HG02759 (cell line): Measurements from ENCODE around the gene MTRFR.
"Not testable (repeated sequence)": the region's sequence is repeated elsewhere in the genome, so short reads cannot be mapped to it uniquely, and the experiment has no call there.

Experiments
- ATAC-seq: cut with Tn5 transposase; IDR thresholded peaks from one replicate; pipeline ENCODE4 v1.9.1; 2021; ENCODE audit warnings: mild to moderate bottlenecking, moderate library complexity; ENCODE audit not compliant: unreplicated experiment

Gene MTRFR

GRCh38 chr12:123232807-123233504, at the start of gene MTRFR, which contains the start of gene MPHOSPH9:
Gene MTRFR (plus strand): TSS chr12:123233436. CDS start chr12:123253675, 20,239 bp downstream.
Gene MPHOSPH9 (minus strand): TSS chr12:123233141. CDS start chr12:123230364, 2,777 bp downstream.
- peak; percentile 88 for ATAC-seq

DNA sequence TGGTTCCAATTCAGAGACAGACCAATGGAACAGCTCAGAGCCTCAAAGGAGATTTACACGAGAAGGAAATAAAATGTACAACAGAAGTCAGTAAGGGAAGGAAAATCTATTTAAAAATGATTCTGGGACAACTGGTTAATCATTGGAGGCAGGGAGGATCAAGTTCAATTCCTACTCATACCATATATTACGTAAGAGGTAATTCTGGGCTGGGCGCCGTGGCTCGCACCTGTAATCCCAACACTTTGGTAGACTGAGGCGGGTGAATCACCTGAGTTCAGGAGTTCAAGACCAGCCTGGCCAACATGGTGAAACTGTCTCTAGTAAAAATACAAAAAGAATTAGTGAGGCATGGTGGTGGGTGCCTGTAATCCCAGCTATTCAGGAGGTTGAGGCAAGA, 45.6 kb upstream of the MTRFR start:
- no peak for ATAC-seq

GRCh38 chr12:123199936-123200335, 33.3 kb upstream of the MTRFR start:
- ATAC-seq = no peak

- ATAC-seq = no peak
Measured at GRCh38 chr12:123200414-123200813, 32.8 kb upstream of the MTRFR start.

GRCh38 chr12:123206794-123207193, 26.4 kb upstream of the MTRFR start:
- not testable (repeated sequence) for ATAC-seq

GRCh38 chr12:123207815-123208214, 25.4 kb upstream of the MTRFR start:
- ATAC-seq = not testable (repeated sequence)

DNA sequence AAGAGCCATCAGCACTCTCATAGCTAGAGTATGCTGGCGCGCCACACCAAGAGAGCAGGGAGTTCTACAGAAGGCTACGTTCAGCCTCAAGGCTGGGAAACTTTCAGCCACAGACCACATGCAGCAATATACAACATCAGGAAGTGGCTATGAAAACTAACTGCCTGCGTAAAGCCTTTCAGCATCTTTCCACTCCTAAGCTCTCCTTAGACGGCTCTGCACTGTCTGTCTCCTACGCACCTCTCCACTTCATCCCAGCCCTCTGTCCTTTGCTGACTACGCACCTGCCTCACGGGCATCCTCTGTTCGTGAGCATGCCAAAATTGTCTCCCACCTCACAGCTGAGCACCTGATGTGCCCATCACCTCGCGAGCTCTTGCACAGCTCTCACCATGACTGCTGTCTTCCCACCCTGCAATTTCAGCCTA, 10.0 kb upstream of the MTRFR start:
- no peak for ATAC-seq

- ATAC-seq = no peak
Measured at GRCh38 chr12:123225443-123225842, 7.8 kb upstream of the MTRFR start.

- ATAC-seq = no peak
Measured at GRCh38 chr12:123227581-123228258, 5.5 kb upstream of the MTRFR start.

GRCh38 chr12:123229051-123229450, 4.2 kb upstream of the MTRFR start:
- ATAC-seq = no peak

- ATAC-seq = no peak
Measured at GRCh38 chr12:123231931-123232330, 1.3 kb upstream of the MTRFR start.

- no peak for ATAC-seq
Measured at GRCh38 chr12:123232472-123232806, 797 bp upstream of the MTRFR start.

DNA sequence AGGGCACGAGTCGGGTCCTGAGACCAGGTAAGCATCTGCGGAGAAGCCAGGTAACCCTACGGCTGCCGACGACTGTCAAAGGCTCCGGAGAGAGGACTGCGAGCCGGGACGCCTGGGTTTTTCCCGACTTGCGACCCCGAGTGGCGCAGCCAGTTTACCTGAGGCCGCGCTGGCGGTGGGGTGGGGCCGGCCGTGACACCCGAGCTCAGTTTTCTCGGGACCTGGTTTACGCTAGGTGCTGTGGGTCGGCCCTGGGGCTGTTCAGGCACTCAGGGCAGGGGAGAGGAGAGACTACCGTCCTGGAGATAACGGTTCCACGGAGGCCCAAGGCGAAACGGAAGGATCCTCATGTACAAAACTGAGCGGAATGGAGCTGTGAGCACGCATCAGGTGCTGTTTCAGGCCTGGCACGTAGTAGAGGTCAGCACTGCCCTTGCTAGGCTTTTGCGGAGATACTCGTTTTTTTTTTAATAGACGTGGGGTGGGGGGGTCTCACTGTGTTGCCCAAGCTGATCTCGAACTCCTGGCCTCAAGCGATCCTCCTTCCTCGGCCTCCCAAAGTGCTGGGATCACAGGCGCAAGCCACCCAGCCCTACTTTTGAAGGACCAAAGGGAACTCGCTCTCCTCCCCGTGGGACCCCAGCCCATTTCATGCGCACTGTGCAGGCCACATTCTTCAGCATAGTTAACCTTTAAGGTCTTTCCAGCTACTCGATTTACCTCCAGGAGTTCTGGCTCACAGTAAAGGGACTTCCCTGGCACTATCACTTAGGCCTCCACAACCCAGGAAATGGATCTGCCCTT, 471 bp downstream of the MTRFR start:
- ATAC-seq = peak; percentile 9

DNA sequence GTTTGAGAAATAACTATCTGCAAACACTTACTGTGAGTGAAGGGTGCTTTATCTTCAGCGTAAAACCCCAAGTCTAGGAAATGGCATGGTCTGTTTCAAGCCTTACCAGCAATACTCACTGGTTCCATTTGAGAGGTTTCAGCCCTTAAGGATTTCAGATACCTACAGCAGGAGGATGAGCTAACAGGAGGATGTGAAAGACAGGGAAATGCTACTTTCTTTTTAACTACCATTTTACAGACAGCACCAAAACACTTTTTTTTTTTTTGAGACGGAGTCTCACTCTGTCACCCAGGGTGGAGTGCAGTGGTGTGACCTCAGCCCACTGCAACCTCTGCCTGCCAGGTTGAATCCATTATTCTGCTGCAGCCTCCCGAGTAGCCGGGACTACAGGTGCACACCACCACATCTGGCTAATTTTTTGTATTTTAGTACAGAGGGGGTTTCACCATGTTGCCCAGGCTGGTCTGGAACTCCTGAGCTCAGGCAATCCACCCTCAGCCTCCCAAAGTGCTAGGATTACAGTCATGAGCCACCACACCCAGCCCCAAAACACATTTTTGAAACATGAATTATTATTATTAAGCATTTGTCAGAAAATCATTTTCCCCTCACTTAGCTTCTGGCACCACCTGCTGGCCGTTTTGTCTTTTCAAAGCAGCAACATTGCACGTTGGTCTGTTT, 4.6 kb downstream of the MTRFR start:
- ATAC-seq = no peak

DNA sequence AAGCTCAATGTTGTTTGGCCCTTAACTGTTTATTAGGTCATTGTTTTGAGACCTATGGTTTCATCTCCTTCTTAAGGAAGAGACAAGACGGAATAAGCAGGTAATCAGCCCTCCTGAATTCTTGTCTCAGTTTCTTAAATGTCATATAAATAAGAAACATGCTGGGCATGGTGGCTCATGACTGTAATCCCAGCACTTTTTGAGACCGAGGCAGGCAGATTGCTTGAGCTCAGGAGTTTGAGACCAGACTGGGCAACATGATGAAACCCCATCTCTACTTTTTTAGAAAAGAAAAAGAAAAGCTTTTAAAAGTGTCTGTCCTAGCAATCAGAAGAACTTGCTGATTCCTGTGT, 5.1 kb downstream of the MTRFR start:
- no peak for ATAC-seq

- no peak for ATAC-seq
Measured at GRCh38 chr12:123238961-123239360, 5.7 kb downstream of the MTRFR start.

DNA sequence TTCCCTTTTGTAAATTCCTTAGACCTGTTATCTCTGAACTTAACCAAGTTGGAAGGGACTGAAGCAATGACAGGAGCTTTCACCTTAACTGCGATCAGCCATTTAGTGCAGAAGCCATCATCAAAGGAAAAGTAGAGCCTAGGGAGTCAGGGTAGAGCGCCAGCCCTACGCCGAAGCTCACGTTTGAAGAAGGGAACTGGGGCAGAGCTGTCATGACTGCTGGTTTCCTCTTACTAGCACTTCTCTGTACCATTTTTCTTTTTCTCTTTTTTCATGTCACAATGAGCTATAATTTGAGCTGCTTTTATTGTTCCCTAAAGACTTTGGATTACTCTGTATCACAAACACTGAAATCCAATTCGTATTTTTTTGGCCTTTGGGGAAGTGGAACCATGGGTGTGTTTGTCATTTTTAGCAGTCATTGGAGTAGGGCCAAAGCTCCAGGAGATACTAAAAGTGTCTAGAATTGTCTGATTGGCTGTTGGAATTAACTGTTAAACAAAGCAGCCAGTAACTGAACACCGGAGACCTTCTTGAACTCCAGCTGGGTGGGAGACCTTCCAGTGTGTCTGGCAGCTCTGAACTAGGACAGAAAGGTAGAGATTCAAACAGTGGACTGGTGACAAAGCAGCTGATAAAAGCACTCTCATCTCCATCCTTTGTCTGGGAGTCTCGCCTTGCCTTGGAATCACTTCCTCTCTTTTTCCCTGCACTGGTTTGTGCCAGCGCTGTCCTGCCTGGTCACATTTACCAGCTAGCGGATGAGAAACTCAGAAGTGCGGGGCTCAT, 9.1 kb downstream of the MTRFR start:
- no peak for ATAC-seq

- no peak for ATAC-seq
Measured at GRCh38 chr12:123243671-123244262, 10.5 kb downstream of the MTRFR start.

- no peak for ATAC-seq
Measured at GRCh38 chr12:123245678-123246077, 12.4 kb downstream of the MTRFR start.

GRCh38 chr12:123248129-123248528, 14.9 kb downstream of the MTRFR start:
- not testable (repeated sequence) for ATAC-seq
